ENCODE data around the gene STRBP.

STRBP gene

GRCh38 chr9:123090198-123090896 lies 178.0 kb downstream of the STRBP start:
- Histone ChIP-seq H3K4me3 (ENCODE audit: low read length) (no peak overlapping the region), H3K4ac (ENCODE audit: low read depth, low read length) (no peak overlapping the region), H2BK120ac (ENCODE audit: low read depth, low read length) (no peak overlapping the region), H2AK5ac (ENCODE audit: low read length) (no peak overlapping the region), H4K8ac (ENCODE audit: low read depth, low read length) (no peak overlapping the region), H2BK15ac (replicated peaks; ENCODE audit: low read depth) (no peak overlapping the region), H3K56ac (ENCODE audit: low read length) (no peak overlapping the region), H3K27me3 (ENCODE audit: insufficient read depth, low read length, poor library complexity) (peaks cover 2% of the 10 kb centered on the region), H3K4me1 (ENCODE audit: control insufficient read depth, low read depth, low read length) (no peaks in the 10 kb centered on the region), H2BK5ac (ENCODE audit: low read length) (no peak overlapping the region), H3K79me1 (ENCODE audit: low read length) (no peaks in the 10 kb centered on the region), H3K9ac (ENCODE audit: low read length) (no peak overlapping the region), H3K27ac (ENCODE audit: low read depth, low read length) (no peak overlapping the region), H4K5ac (ENCODE audit: low read length) (no peak overlapping the region), H3K23ac (ENCODE audit: low read length) (no peak overlapping the region), H3K79me2 (ENCODE audit: control insufficient read depth, insufficient read depth, low read length) (no peaks in the 10 kb centered on the region), H3K18ac (ENCODE audit: low read length) (no peak overlapping the region), H3K4me2 (ENCODE audit: low read length) (no peak overlapping the region), H3K36me3 (ENCODE audit: control insufficient read depth, insufficient read depth, low read length) (no peaks in the 10 kb centered on the region)
- DNase-seq = no peak
- no CpG with 5 or more reads among the region's 8 CpGs for WGBS (ENCODE audit: extremely low coverage, insufficient coverage, low lambda C conversion rate)

GRCh38 chr9:123089790-123090189 lies 178.6 kb downstream of the STRBP start:
- Histone ChIP-seq H4K8ac (ENCODE audit: low read depth, low read length) (no peak overlapping the region), H3K4ac (ENCODE audit: low read depth, low read length) (no peak overlapping the region), H3K36me3 (ENCODE audit: control insufficient read depth, insufficient read depth, low read length) (no peaks in the 10 kb centered on the region), H3K79me2 (ENCODE audit: control insufficient read depth, insufficient read depth, low read length) (no peaks in the 10 kb centered on the region), H2AK5ac (ENCODE audit: low read length) (no peak overlapping the region), H3K4me2 (ENCODE audit: low read length) (no peak overlapping the region), H2BK120ac (ENCODE audit: low read depth, low read length) (no peak overlapping the region), H3K27ac (ENCODE audit: low read depth, low read length) (no peak overlapping the region), H2BK15ac (replicated peaks; ENCODE audit: low read depth) (no peak overlapping the region), H3K4me1 (ENCODE audit: control insufficient read depth, low read depth, low read length) (no peaks in the 10 kb centered on the region), H3K56ac (ENCODE audit: low read length) (no peak overlapping the region), H4K5ac (ENCODE audit: low read length) (no peak overlapping the region), H3K23ac (ENCODE audit: low read length) (no peak overlapping the region), H2BK5ac (ENCODE audit: low read length) (no peak overlapping the region), H3K79me1 (ENCODE audit: low read length) (no peaks in the 10 kb centered on the region), H3K9ac (ENCODE audit: low read length) (no peak overlapping the region), H3K4me3 (ENCODE audit: low read length) (no peak overlapping the region), H3K18ac (ENCODE audit: low read length) (no peak overlapping the region), H3K27me3 (ENCODE audit: insufficient read depth, low read length, poor library complexity) (peaks cover 2% of the 10 kb centered on the region)
- WGBS (ENCODE audit: extremely low coverage, insufficient coverage, low lambda C conversion rate) = no CpG with 5 or more reads among the region's 5 CpGs
- DNase-seq = no peak

GRCh38 chr9:123089040-123089439 lies 179.3 kb downstream of the STRBP start:
- H3K23ac ChIP-seq (ENCODE audit: low read length) = no peak overlapping the region
- no peaks in the 10 kb centered on the region for H3K79me2 ChIP-seq (ENCODE audit: control insufficient read depth, insufficient read depth, low read length)
- H3K4me1 ChIP-seq (ENCODE audit: control insufficient read depth, low read depth, low read length) = no peaks in the 10 kb centered on the region
- no peak overlapping the region for H3K56ac ChIP-seq (ENCODE audit: low read length)
- H3K27me3 ChIP-seq (ENCODE audit: insufficient read depth, low read length, poor library complexity) = peaks cover 2% of the 10 kb centered on the region
- no peak overlapping the region for H3K4ac ChIP-seq (ENCODE audit: low read depth, low read length)
- H3K79me1 ChIP-seq (ENCODE audit: low read length) = no peaks in the 10 kb centered on the region
- no peak overlapping the region for H3K4me2 ChIP-seq (ENCODE audit: low read length)
- no peak overlapping the region for H3K18ac ChIP-seq (ENCODE audit: low read length)
- no peak overlapping the region for H4K5ac ChIP-seq (ENCODE audit: low read length)
- H3K27ac ChIP-seq (ENCODE audit: low read depth, low read length) = no peak overlapping the region
- H2BK5ac ChIP-seq (ENCODE audit: low read length) = no peak overlapping the region
- WGBS (ENCODE audit: extremely low coverage, insufficient coverage, low lambda C conversion rate) = no CpG with 5 or more reads among the region's 1 CpG
- no peak overlapping the region for H2AK5ac ChIP-seq (ENCODE audit: low read length)
- H3K9ac ChIP-seq (ENCODE audit: low read length) = no peak overlapping the region
- H3K36me3 ChIP-seq (ENCODE audit: control insufficient read depth, insufficient read depth, low read length) = no peaks in the 10 kb centered on the region
- no peak overlapping the region for H4K8ac ChIP-seq (ENCODE audit: low read depth, low read length)
- no peak overlapping the region for H3K4me3 ChIP-seq (ENCODE audit: low read length)
- no peak overlapping the region for H2BK15ac ChIP-seq (replicated peaks; ENCODE audit: low read depth)
- DNase-seq = no peak
- no peak overlapping the region for H2BK120ac ChIP-seq (ENCODE audit: low read depth, low read length)

- Histone ChIP-seq H3K4me1 (ENCODE audit: control insufficient read depth, low read depth, low read length) (no peaks in the 10 kb centered on the region), H2BK5ac (ENCODE audit: low read length) (no peak overlapping the region), H3K4me3 (ENCODE audit: low read length) (no peak overlapping the region), H3K36me3 (ENCODE audit: control insufficient read depth, insufficient read depth, low read length) (no peaks in the 10 kb centered on the region), H3K79me1 (ENCODE audit: low read length) (no peaks in the 10 kb centered on the region), H4K8ac (ENCODE audit: low read depth, low read length) (no peak overlapping the region), H3K18ac (ENCODE audit: low read length) (no peak overlapping the region), H3K4ac (ENCODE audit: low read depth, low read length) (no peak overlapping the region), H3K4me2 (ENCODE audit: low read length) (no peak overlapping the region), H3K56ac (ENCODE audit: low read length) (no peak overlapping the region), H3K27ac (ENCODE audit: low read depth, low read length) (no peak overlapping the region), H3K23ac (ENCODE audit: low read length) (no peak overlapping the region), H2BK120ac (ENCODE audit: low read depth, low read length) (no peak overlapping the region), H2AK5ac (ENCODE audit: low read length) (no peak overlapping the region), H3K27me3 (ENCODE audit: insufficient read depth, low read length, poor library complexity) (peaks cover 2% of the 10 kb centered on the region), H3K79me2 (ENCODE audit: control insufficient read depth, insufficient read depth, low read length) (no peaks in the 10 kb centered on the region), H3K9ac (ENCODE audit: low read length) (no peak overlapping the region), H4K5ac (ENCODE audit: low read length) (no peak overlapping the region), H2BK15ac (replicated peaks; ENCODE audit: low read depth) (no peak overlapping the region)
- DNase-seq = no peak
- WGBS (ENCODE audit: extremely low coverage, insufficient coverage, low lambda C conversion rate) = no CpG with 5 or more reads among the region's 4 CpGs
These were observed 181.0 kb downstream of the STRBP start for GRCh38 chr9:123087359-123087888.

- no peak overlapping the region for H3K4me3 ChIP-seq (ENCODE audit: low read length)
- no peak overlapping the region for H3K18ac ChIP-seq (ENCODE audit: low read length)
- WGBS (ENCODE audit: extremely low coverage, insufficient coverage, low lambda C conversion rate) = no CpG with 5 or more reads among the region's 2 CpGs
- H3K4ac ChIP-seq (ENCODE audit: low read depth, low read length) = no peak overlapping the region
- no peak overlapping the region for H2BK15ac ChIP-seq (replicated peaks; ENCODE audit: low read depth)
- H3K27me3 ChIP-seq (ENCODE audit: insufficient read depth, low read length, poor library complexity) = no peaks in the 10 kb centered on the region
- no peak overlapping the region for H4K8ac ChIP-seq (ENCODE audit: low read depth, low read length)
- H4K5ac ChIP-seq (ENCODE audit: low read length) = no peak overlapping the region
- no peak overlapping the region for H2AK5ac ChIP-seq (ENCODE audit: low read length)
- H3K9ac ChIP-seq (ENCODE audit: low read length) = no peak overlapping the region
- H3K79me1 ChIP-seq (ENCODE audit: low read length) = no peaks in the 10 kb centered on the region
- no peaks in the 10 kb centered on the region for H3K36me3 ChIP-seq (ENCODE audit: control insufficient read depth, insufficient read depth, low read length)
- no peak overlapping the region for H3K56ac ChIP-seq (ENCODE audit: low read length)
- H3K23ac ChIP-seq (ENCODE audit: low read length) = no peak overlapping the region
- H2BK5ac ChIP-seq (ENCODE audit: low read length) = no peak overlapping the region
- H2BK120ac ChIP-seq (ENCODE audit: low read depth, low read length) = no peak overlapping the region
- no peak overlapping the region for H3K4me2 ChIP-seq (ENCODE audit: low read length)
- DNase-seq = no peak
- no peaks in the 10 kb centered on the region for H3K4me1 ChIP-seq (ENCODE audit: control insufficient read depth, low read depth, low read length)
- no peak overlapping the region for H3K27ac ChIP-seq (ENCODE audit: low read depth, low read length)
- H3K79me2 ChIP-seq (ENCODE audit: control insufficient read depth, insufficient read depth, low read length) = no peaks in the 10 kb centered on the region
These were observed 182.5 kb downstream of the STRBP start for GRCh38 chr9:123085916-123086315.

GRCh38 chr9:123084256-123084655 lies 184.1 kb downstream of the STRBP start:
- Histone ChIP-seq H4K5ac (ENCODE audit: low read length) (no peak overlapping the region), H3K56ac (ENCODE audit: low read length) (no peak overlapping the region), H2BK5ac (ENCODE audit: low read length) (no peak overlapping the region), H3K9ac (ENCODE audit: low read length) (no peak overlapping the region), H2BK15ac (replicated peaks; ENCODE audit: low read depth) (no peak overlapping the region), H3K27me3 (ENCODE audit: insufficient read depth, low read length, poor library complexity) (no peaks in the 10 kb centered on the region), H3K36me3 (ENCODE audit: control insufficient read depth, insufficient read depth, low read length) (no peaks in the 10 kb centered on the region), H3K27ac (ENCODE audit: low read depth, low read length) (no peak overlapping the region), H3K18ac (ENCODE audit: low read length) (no peak overlapping the region), H3K4me3 (ENCODE audit: low read length) (no peak overlapping the region), H3K4me1 (ENCODE audit: control insufficient read depth, low read depth, low read length) (no peaks in the 10 kb centered on the region), H3K4me2 (ENCODE audit: low read length) (no peak overlapping the region), H2BK120ac (ENCODE audit: low read depth, low read length) (no peak overlapping the region), H3K79me2 (ENCODE audit: control insufficient read depth, insufficient read depth, low read length) (no peaks in the 10 kb centered on the region), H4K8ac (ENCODE audit: low read depth, low read length) (no peak overlapping the region), H3K79me1 (ENCODE audit: low read length) (no peaks in the 10 kb centered on the region), H2AK5ac (ENCODE audit: low read length) (no peak overlapping the region), H3K4ac (ENCODE audit: low read depth, low read length) (no peak overlapping the region), H3K23ac (ENCODE audit: low read length) (no peak overlapping the region)
- WGBS (ENCODE audit: extremely low coverage, insufficient coverage, low lambda C conversion rate) = no CpG with 5 or more reads among the region's 1 CpG
- DNase-seq = no peak

Measured in mesendoderm (in vitro differentiated cells).